Measurements from ENCODE around the gene PPP1R11. TPM values are rescaled to one million over a fixed set of nuclear protein-coding genes. Genes with fewer than 3 reads are reported as not detected.

PPP1R11 gene
- total RNA-seq, 4 donors from 2014 or later = 36.5 to 40.9 (median 37.3) TPM

GRCh38 chr6:30061092-30061857 lies 5.7 kb upstream of the PPP1R11 start, which contains the start of gene POLR1H:
Gene POLR1H, plus strand, starts transcription at chr6:30061265. Its CDS starts 260 bp downstream, at chr6:30061525.
- peak within 1 kb of the TSS; percentile 87 to 95 (median 90) for H3K27ac ChIP-seq
- 0 to 1% methylated on average over 36 to 37 of the region's 48 CpGs for WGBS, 2 donors
- intact Hi-C loops (cut with DNase I) = no loop called here
- H3K4me3 ChIP-seq = peak within 1 kb of the TSS; percentile 74 to 90 (median 82)
- peaks cover 9 to 44% (median 24%) of the 10 kb centered on the region in 3 donors for H3K4me1 ChIP-seq
- peak; percentile 49 for DNase-seq
- H3K9me3 ChIP-seq = no peaks in the 10 kb centered on the region
- TF ChIP-seq CTCF (IDR thresholded peaks at IDR 0.05) (peak in 2 of 6 experiments; percentile 12), POLR2A (IDR thresholded peaks at IDR 0.05) (peak in 3 of 4 donors; percentile 86 to 93 (median 88))
- H3K36me3 ChIP-seq = peaks cover 0 to 41% (median 6%) of the 10 kb centered on the region in 3 donors
- H3K27me3 ChIP-seq = no peaks in the 10 kb centered on the region

DNA sequence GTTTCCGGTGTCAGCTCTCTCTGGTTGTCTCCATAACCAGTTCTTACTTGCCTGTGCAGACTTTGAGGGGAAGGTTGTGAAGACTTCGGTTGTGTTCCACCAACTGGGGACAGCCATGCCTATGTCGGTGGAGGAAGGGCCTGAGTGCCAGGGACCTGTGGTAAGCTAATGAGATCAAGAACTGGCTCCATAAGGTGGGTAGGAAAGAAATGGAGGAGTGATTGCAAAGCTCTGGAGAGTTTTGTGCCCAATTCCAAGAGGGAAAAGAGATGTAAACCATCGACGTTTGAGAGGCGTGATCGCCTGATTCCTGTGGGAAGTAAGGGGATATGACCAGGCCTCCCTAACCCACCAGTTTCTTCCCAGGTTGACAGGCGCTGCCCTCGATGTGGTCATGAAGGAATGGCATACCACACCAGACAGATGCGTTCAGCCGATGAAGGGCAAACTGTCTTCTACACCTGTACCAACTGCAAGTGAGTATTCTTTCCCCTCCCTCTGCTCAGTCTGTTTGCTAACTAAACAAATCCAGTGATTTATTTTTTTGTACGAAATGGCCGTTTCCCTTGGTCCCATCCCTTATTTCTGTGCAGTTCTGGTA lies 5.0 kb upstream of the PPP1R11 start:
- DNase-seq = no peak

DNA sequence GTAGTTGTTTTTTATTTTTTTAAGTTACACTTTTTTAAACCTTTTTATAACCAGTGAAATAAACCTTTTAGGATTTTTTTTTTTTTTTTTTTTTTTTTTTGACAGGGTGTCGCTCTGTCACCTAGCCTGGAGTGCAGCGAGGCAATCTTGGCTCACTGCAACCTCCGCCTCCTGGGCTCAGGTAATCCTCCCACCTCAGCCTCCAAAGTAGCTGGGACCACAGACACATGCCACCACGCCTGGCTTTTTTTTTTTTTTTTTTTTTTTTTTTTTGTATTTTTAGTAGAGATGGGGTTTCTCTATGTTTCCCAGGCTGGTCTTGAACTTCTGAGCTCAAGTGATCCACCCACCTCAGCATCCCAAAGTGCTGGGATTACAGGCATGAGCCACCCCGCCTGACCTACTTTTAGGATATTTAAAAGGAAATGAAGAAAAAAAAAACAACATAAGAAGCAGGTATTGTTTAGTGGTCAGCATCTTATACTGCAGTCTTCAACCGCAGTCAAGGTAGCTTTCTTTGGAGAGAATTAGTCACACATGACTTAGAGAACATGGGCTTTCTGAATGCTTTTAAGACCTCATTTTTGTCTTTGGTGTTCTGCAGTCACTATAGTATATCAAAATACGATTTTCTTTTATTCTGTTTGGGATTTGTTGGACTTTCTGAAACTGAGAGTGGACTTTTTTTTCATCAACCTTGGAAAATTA lies 4.4 kb upstream of the PPP1R11 start:
- Histone ChIP-seq H3K27me3 (no peaks in the 10 kb centered on the region), H3K27ac (peak overlapping the region in 2 of 4 donors; percentile 90 to 95), H3K4me3 (peak overlapping the region in 3 of 4 donors; percentile 74 to 90 (median 82)), H3K36me3 (peaks cover 0 to 27% (median 0%) of the 10 kb centered on the region in 3 donors), H3K9me3 (no peaks in the 10 kb centered on the region), H3K4me1 (peaks cover 10 to 51% (median 24%) of the 10 kb centered on the region in 3 donors)
- 86 to 87% methylated on average over 5 to 7 of the region's 7 CpGs for WGBS, 2 donors
- no peak for DNase-seq
- TF ChIP-seq POLR2A (IDR thresholded peaks at IDR 0.05) (no peak), CTCF (IDR thresholded peaks at IDR 0.05) (no peak)
- intact Hi-C loops (cut with DNase I) = no loop called here

More for the DNA sequence above, 5.0 kb upstream of the PPP1R11 start:
- 36 to 46% methylated on average over 12 to 13 of the region's 13 CpGs for WGBS, 2 donors
- Histone ChIP-seq H3K27ac (peak overlapping the region; percentile 87 to 95 (median 90)), H3K27me3 (no peaks in the 10 kb centered on the region), H3K9me3 (no peaks in the 10 kb centered on the region), H3K4me1 (peaks cover 9 to 47% (median 24%) of the 10 kb centered on the region in 3 donors), H3K36me3 (peaks cover 0 to 34% (median 6%) of the 10 kb centered on the region in 3 donors), H3K4me3 (peak overlapping the region; percentile 74 to 90 (median 82))
- TF ChIP-seq CTCF (IDR thresholded peaks at IDR 0.05) (no peak), POLR2A (IDR thresholded peaks at IDR 0.05) (no peak)
- intact Hi-C loops (cut with DNase I) = no loop called here

GRCh38 chr6:30063315-30063714 lies 3.7 kb upstream of the PPP1R11 start:
- peaks cover 0 to 20% (median 0%) of the 10 kb centered on the region in 3 donors for H3K36me3 ChIP-seq
- intact Hi-C loops (cut with DNase I) = no loop called here
- no peak for DNase-seq
- no peaks in the 10 kb centered on the region for H3K27me3 ChIP-seq
- TF ChIP-seq CTCF (IDR thresholded peaks at IDR 0.05) (no peak), POLR2A (IDR thresholded peaks at IDR 0.05) (no peak)
- H3K9me3 ChIP-seq = no peaks in the 10 kb centered on the region
- 69 to 79% methylated on average over 2 of the region's 2 CpGs for WGBS, 2 donors
- peaks cover 16 to 58% (median 29%) of the 10 kb centered on the region in 3 donors for H3K4me1 ChIP-seq
- H3K27ac ChIP-seq = no peak overlapping the region
- no peak overlapping the region for H3K4me3 ChIP-seq

Measured in esophagus squamous epithelium (tissue), 5 donors.